GM10248 (cell line): ENCODE results near the gene RNF207.

ENCODE experiments used
- CTCF ChIA-PET: fragments of 300-600 bp; sonication (Branson Sonifier 250); formaldehyde crosslinking; extraction: SDS; loops from one replicate; lab custom pipeline; 2021; ENCODE audit warnings: antibody characterized with exemption; lab: Yijun Ruan, JAX
- POLR2A ChIA-PET: fragments of 350-650 bp; sonication (Branson Sonifier 250); formaldehyde crosslinking; extraction: SDS; loops from one replicate; lab custom pipeline; 2020; ENCODE audit warnings: antibody characterized with exemption; lab: Yijun Ruan, JAX
- DNase-seq: peaks from one replicate; pipeline ENCODE4 v3.0.0; 2012; ENCODE audit errors: extremely low spot score
- CTCF ChIP-seq: IDR thresholded peaks from 2 replicates; pipeline ENCODE4 v1.5.1; 2012; ENCODE audit warnings: mild to moderate bottlenecking, low read depth; ENCODE audit errors: extremely low read depth, missing control alignments, control extremely low read depth

Gene RNF207

GRCh38 chr1:6245869-6246496 lies 40.1 kb downstream of the RNF207 start:
- DNase-seq = peak; percentile 65

GRCh38 chr1:6246497-6247467 lies 40.9 kb downstream of the RNF207 start:
- peak; percentile 91 for TF ChIP-seq CTCF
- peak; percentile 88 for DNase-seq
- ChIA-PET CTCF (interaction anchor here (0.7 to 9.6 kb wide), 51 partner anchors 8 to 330 kb away, joined by 3 to 272 read pairs (median 4); partner anchors contain the start of genes ESPN, GPR153 and ICMT), POLR2A (interaction anchor here (0.5 kb wide), 1 partner anchor 196 kb away, joined by 5 read pairs; no protein-coding TSS in a partner anchor)

More at GRCh38 chr1:6245869-6246496, 40.1 kb downstream of the RNF207 start:
- no peak for TF ChIP-seq CTCF
- ChIA-PET POLR2A (no interaction called here), CTCF (interaction anchor here (0.7 to 9.6 kb wide), 43 partner anchors 7 to 330 kb away, joined by 3 to 272 read pairs (median 6); partner anchors contain the start of genes ESPN, GPR153 and ICMT)

- TF ChIP-seq CTCF = no peak
- no peak for DNase-seq
- ChIA-PET POLR2A (interaction anchor here (0.5 to 1.5 kb wide), 3 partner anchors 11 to 276 kb away, joined by 3 to 5 read pairs (median 5); no protein-coding TSS in a partner anchor), CTCF (interaction anchor here (0.8 to 9.6 kb wide), 28 partner anchors 9 to 220 kb away, joined by 3 to 272 read pairs (median 6); partner anchors contain the start of genes ESPN, GPR153 and ICMT)
Observed at GRCh38 chr1:6247651-6248050, 41.7 kb downstream of the RNF207 start.

GRCh38 chr1:6248161-6248776 lies 42.4 kb downstream of the RNF207 start:
- no peak for DNase-seq
- ChIA-PET CTCF (interaction anchor here (1.1 to 9.6 kb wide), 15 partner anchors 8 to 190 kb away, joined by 3 to 272 read pairs (median 19); partner anchors contain the start of genes GPR153 and ICMT), POLR2A (interaction anchor here (0.6 to 1.5 kb wide), 2 partner anchors 10 to 275 kb away, joined by 3 to 5 read pairs; no protein-coding TSS in a partner anchor)
- TF ChIP-seq CTCF = no peak

- ChIA-PET POLR2A (interaction anchor here (1.5 kb wide), 1 partner anchor 9 kb away, joined by 3 read pairs; no protein-coding TSS in a partner anchor), CTCF (interaction anchor here (1.0 to 9.6 kb wide), 5 partner anchors 11 to 100 kb away, joined by 4 to 272 read pairs (median 44); partner anchors contain the start of gene GPR153)
- TF ChIP-seq CTCF = no peak
Observed at GRCh38 chr1:6248932-6249738, 43.2 kb downstream of the RNF207 start.

More at GRCh38 chr1:6248932-6249738, 43.2 kb downstream of the RNF207 start:
- no peak for DNase-seq
